HepG2 (cell line): ENCODE results near the gene DARS2. TPM values are rescaled to one million over a fixed set of nuclear protein-coding genes. Genes with fewer than 3 reads are reported as not detected.

Experiments
- KAT7 ChIP-seq: IDR thresholded peaks from 2 replicates; pipeline ENCODE4 v1.6.1; 2018; ENCODE audit warnings: borderline replicate concordance, missing compliant biosample characterization
- MEF2D ChIP-seq: sonication (generic); formaldehyde crosslinking; IDR thresholded peaks from 2 replicates; pipeline ENCODE4 v1.5.1; 2020; ENCODE audit warnings: mild to moderate bottlenecking, missing genetic modification reagents
- NKX3-1 ChIP-seq: sonication (generic); formaldehyde crosslinking; IDR thresholded peaks from 2 replicates; pipeline ENCODE4 v1.5.0; 2020; ENCODE audit warnings: missing genetic modification reagents
- RCOR2 ChIP-seq: IDR thresholded peaks from 2 replicates; pipeline ENCODE4 v1.6.1; 2016; ENCODE audit warnings: missing biosample characterization, missing genetic modification reagents
- SOX13 ChIP-seq, 3 experiments: fragments of 450-650 bp in 1 of 3; sonication (generic) in 1 of 3; formaldehyde crosslinking in 1 of 3; IDR thresholded peaks in 2 of 3; conservative IDR thresholded peaks in 1 of 3; 2 replicates each; pipeline versions ENCODE4 v1.5.0 to v1.6.1; 2016 to 2020; ENCODE audit warnings: antibody characterized with exemption in 1 of 3, mild to moderate bottlenecking in 1 of 3, missing compliant biosample characterization in 1 of 3, missing genetic modification reagents in 1 of 3, moderate library complexity in 1 of 3
- U2AF2 ChIP-seq: fragments of 200-400 bp; formaldehyde crosslinking; IDR thresholded peaks from 2 replicates; pipeline ENCODE4 v1.6.1; 2017; ENCODE audit warnings: low read depth, mild to moderate bottlenecking, low read length
- ZNF235 ChIP-seq: sonication (generic); formaldehyde crosslinking; IDR thresholded peaks from 2 replicates; pipeline ENCODE4 v1.8.1; 2023; ENCODE audit warnings: mild to moderate bottlenecking, missing genetic modification reagents, borderline replicate concordance
- ZNF432 ChIP-seq: sonication (generic); formaldehyde crosslinking; IDR thresholded peaks from 2 replicates; pipeline ENCODE4 v1.5.0; 2020; ENCODE audit warnings: missing genetic modification reagents, mild to moderate bottlenecking, borderline replicate concordance
- ZNF550 ChIP-seq: sonication (generic); formaldehyde crosslinking; IDR thresholded peaks from 2 replicates; pipeline ENCODE4 v1.4.0; 2020; ENCODE audit warnings: mild to moderate bottlenecking, missing genetic modification reagents, borderline replicate concordance
- ZNF556 ChIP-seq: sonication (generic); formaldehyde crosslinking; IDR thresholded peaks from 2 replicates; pipeline ENCODE4 v1.4.0; 2020; ENCODE audit warnings: mild to moderate bottlenecking, missing genetic modification reagents, borderline replicate concordance
- ZNF788 ChIP-seq: sonication (generic); formaldehyde crosslinking; IDR thresholded peaks from 2 replicates; pipeline ENCODE4 v1.5.0; 2020; ENCODE audit warnings: mild to moderate bottlenecking, missing genetic modification reagents, borderline replicate concordance
- ZNF878 ChIP-seq: sonication (generic); formaldehyde crosslinking; IDR thresholded peaks from 2 replicates; pipeline ENCODE4 v1.8.1; 2023; ENCODE audit warnings: mild to moderate bottlenecking, missing genetic modification reagents, moderate library complexity
- ZSCAN9 ChIP-seq: IDR thresholded peaks from 2 replicates; pipeline ENCODE4 v1.6.1; 2016; ENCODE audit warnings: borderline replicate concordance
- polyA plus RNA-seq, 8 experiments: library from polyadenylated mRNA; depleted of rRNA in 3 of 8; stranded (reverse) in 7 of 8; unstranded in 1 of 8; fragments of >200 nt; fragmentation: Illumina TruSeq in 4 of 8; extraction: Trizol in 4 of 8; gene quantifications; 2 replicates each; pipeline versions ENCODE4 v1.2.1 to v1.2.3, GENCODE V29; 2011 to 2016; ENCODE audit warnings: low read depth in 4 of 8, missing spikeins in 1 of 8, mixed read lengths in 1 of 8; ENCODE audit not compliant: insufficient read depth in 1 of 8
- total RNA-seq, 5 experiments: library from RNA; depleted of rRNA; stranded (reverse); fragments of >200 nt; fragmentation: Illumina TruSeq; extraction: Trizol; gene quantifications; 2 replicates each; pipeline ENCODE4 v1.2.3, GENCODE V29; 2016; ENCODE audit warnings: low read depth in 1 of 5
- TF ChIP-seq, protein P1 (sequence below): fragments of 450-650 bp; IDR thresholded peaks from 2 replicates; pipeline ENCODE4 v1.6.1; 2017; ENCODE audit warnings: mild to moderate bottlenecking
- TF ChIP-seq, protein P2 (sequence below): sonication (generic); formaldehyde crosslinking; IDR thresholded peaks from 2 replicates; pipeline ENCODE4 v1.4.0; 2020; ENCODE audit warnings: missing genetic modification reagents
- TF ChIP-seq, protein P3 (sequence below): sonication (generic); formaldehyde crosslinking; IDR thresholded peaks from 2 replicates; pipeline ENCODE4 v1.5.1; 2020; ENCODE audit warnings: missing genetic modification reagents, mild to moderate bottlenecking, borderline replicate concordance
- TF ChIP-seq, protein P4 (sequence below), 2 experiments: fragments of 450-650 bp in 1 of 2; sonication (generic) in 1 of 2; formaldehyde crosslinking; IDR thresholded peaks; 2 replicates each; pipeline versions ENCODE4 v1.5.0 to v1.8.0; 2020 to 2022; ENCODE audit warnings: mild to moderate bottlenecking in 1 of 2, missing genetic modification reagents in 1 of 2

The DARS2 gene
- total and polyA plus RNA-seq, 2 of the 13 experiments (the other 11 are each of a cell fraction or from before 2014, with no cell fraction given) = 17.6 to 27.7 TPM

DNA sequence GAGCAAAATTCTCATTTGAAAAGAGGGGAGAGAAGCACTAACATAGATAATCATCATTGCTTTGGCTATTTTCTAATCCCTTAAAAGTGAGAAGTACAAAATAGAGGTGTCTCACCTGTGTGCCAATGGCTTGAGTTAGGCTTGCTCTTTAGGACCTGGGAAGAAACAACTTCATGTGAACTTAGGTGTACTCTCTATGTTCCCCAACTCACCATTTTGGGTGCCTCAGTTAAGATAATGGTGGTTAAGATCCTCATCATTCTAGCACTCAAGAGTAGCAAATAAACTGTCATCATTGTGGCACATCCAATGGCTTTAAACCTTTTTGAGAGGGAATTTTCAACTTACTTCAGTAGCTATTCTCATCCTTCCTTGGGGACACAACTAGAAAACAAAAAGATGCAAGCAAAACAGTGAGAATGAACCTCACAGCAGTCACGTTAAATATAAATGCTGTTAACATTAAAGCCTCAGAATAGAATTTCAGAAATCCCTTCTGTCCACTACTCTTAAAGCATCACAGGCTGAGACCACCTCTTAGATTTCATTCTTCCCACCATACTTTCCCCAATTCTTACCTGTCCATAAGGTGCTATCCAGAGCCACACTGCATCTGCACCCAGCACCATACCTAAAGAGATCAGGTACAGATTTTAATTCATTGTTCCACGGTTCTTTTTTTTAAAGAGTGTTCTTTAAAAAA, 42.1 kb downstream of the DARS2 start (continued):
- TF ChIP-seq, protein P1, sequence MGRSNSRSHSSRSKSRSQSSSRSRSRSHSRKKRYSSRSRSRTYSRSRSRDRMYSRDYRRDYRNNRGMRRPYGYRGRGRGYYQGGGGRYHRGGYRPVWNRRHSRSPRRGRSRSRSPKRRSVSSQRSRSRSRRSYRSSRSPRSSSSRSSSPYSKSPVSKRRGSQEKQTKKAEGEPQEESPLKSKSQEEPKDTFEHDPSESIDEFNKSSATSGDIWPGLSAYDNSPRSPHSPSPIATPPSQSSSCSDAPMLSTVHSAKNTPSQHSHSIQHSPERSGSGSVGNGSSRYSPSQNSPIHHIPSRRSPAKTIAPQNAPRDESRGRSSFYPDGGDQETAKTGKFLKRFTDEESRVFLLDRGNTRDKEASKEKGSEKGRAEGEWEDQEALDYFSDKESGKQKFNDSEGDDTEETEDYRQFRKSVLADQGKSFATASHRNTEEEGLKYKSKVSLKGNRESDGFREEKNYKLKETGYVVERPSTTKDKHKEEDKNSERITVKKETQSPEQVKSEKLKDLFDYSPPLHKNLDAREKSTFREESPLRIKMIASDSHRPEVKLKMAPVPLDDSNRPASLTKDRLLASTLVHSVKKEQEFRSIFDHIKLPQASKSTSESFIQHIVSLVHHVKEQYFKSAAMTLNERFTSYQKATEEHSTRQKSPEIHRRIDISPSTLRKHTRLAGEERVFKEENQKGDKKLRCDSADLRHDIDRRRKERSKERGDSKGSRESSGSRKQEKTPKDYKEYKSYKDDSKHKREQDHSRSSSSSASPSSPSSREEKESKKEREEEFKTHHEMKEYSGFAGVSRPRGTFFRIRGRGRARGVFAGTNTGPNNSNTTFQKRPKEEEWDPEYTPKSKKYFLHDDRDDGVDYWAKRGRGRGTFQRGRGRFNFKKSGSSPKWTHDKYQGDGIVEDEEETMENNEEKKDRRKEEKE = no peak
- peak; percentile 13; the same call in 1 of the 2 replicates for TF ChIP-seq KAT7
- no peak for TF ChIP-seq RCOR2 (CRISPR knock-in tag)
- no peak for TF ChIP-seq ZNF432 (CRISPR knock-in tag)
- no peak for TF ChIP-seq U2AF2
- no peak for TF ChIP-seq ZNF878 (CRISPR knock-in tag)
- TF ChIP-seq MEF2D (CRISPR knock-in tag) = no peak
- no peak for TF ChIP-seq ZNF235 (CRISPR knock-in tag)
- TF ChIP-seq, protein P2, sequence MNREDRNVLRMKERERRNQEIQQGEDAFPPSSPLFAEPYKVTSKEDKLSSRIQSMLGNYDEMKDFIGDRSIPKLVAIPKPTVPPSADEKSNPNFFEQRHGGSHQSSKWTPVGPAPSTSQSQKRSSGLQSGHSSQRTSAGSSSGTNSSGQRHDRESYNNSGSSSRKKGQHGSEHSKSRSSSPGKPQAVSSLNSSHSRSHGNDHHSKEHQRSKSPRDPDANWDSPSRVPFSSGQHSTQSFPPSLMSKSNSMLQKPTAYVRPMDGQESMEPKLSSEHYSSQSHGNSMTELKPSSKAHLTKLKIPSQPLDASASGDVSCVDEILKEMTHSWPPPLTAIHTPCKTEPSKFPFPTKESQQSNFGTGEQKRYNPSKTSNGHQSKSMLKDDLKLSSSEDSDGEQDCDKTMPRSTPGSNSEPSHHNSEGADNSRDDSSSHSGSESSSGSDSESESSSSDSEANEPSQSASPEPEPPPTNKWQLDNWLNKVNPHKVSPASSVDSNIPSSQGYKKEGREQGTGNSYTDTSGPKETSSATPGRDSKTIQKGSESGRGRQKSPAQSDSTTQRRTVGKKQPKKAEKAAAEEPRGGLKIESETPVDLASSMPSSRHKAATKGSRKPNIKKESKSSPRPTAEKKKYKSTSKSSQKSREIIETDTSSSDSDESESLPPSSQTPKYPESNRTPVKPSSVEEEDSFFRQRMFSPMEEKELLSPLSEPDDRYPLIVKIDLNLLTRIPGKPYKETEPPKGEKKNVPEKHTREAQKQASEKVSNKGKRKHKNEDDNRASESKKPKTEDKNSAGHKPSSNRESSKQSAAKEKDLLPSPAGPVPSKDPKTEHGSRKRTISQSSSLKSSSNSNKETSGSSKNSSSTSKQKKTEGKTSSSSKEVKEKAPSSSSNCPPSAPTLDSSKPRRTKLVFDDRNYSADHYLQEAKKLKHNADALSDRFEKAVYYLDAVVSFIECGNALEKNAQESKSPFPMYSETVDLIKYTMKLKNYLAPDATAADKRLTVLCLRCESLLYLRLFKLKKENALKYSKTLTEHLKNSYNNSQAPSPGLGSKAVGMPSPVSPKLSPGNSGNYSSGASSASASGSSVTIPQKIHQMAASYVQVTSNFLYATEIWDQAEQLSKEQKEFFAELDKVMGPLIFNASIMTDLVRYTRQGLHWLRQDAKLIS (CRISPR knock-in tag) = no peak
- TF ChIP-seq ZSCAN9 = no peak
- TF ChIP-seq ZNF556 = no peak
- TF ChIP-seq SOX13 (IDR thresholded peaks at IDR 0.05) = no peak
- TF ChIP-seq SOX13 (CRISPR knock-in tag; conservative IDR thresholded peaks at IDR 0.05 in 1 of 2, IDR thresholded peaks at IDR 0.05 in 1 of 2) = no peak
- TF ChIP-seq, protein P3, sequence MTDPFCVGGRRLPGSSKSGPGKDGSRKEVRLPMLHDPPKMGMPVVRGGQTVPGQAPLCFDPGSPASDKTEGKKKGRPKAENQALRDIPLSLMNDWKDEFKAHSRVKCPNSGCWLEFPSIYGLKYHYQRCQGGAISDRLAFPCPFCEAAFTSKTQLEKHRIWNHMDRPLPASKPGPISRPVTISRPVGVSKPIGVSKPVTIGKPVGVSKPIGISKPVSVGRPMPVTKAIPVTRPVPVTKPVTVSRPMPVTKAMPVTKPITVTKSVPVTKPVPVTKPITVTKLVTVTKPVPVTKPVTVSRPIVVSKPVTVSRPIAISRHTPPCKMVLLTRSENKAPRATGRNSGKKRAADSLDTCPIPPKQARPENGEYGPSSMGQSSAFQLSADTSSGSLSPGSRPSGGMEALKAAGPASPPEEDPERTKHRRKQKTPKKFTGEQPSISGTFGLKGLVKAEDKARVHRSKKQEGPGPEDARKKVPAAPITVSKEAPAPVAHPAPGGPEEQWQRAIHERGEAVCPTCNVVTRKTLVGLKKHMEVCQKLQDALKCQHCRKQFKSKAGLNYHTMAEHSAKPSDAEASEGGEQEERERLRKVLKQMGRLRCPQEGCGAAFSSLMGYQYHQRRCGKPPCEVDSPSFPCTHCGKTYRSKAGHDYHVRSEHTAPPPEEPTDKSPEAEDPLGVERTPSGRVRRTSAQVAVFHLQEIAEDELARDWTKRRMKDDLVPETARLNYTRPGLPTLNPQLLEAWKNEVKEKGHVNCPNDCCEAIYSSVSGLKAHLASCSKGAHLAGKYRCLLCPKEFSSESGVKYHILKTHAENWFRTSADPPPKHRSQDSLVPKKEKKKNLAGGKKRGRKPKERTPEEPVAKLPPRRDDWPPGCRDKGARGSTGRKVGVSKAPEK (CRISPR knock-in tag) = no peak
- TF ChIP-seq NKX3-1 = no peak
- TF ChIP-seq ZNF788 = no peak
- TF ChIP-seq, protein P4, sequence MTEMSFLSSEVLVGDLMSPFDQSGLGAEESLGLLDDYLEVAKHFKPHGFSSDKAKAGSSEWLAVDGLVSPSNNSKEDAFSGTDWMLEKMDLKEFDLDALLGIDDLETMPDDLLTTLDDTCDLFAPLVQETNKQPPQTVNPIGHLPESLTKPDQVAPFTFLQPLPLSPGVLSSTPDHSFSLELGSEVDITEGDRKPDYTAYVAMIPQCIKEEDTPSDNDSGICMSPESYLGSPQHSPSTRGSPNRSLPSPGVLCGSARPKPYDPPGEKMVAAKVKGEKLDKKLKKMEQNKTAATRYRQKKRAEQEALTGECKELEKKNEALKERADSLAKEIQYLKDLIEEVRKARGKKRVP (CRISPR knock-in tag; IDR thresholded peaks at IDR 0.05) = no peak
- no peak for TF ChIP-seq ZNF550 (CRISPR knock-in tag)
